Heart right ventricle (tissue), 16 donors: ENCODE data around the gene LYSMD4. TPM values are rescaled to one million over a fixed set of nuclear protein-coding genes. Genes with fewer than 3 reads are reported as not detected.
A peak's percentile ranks its signal among the peaks of the same experiment; 100 is the strongest.
"Not testable (repeated sequence)": the region's sequence is repeated elsewhere in the genome, so short reads cannot be mapped to it uniquely, and the experiment has no call there.

Experiments used
- ATAC-seq, 8 donors: fragments of 200-7000 bp; cut with Tn5 transposase; one replicate each; pipeline ENCODE4 v1.9.1; 2020; ENCODE audit warnings: mild to moderate bottlenecking in 8 of 8, moderate library complexity in 8 of 8, moderate number of reproducible peaks in 1 of 8
- DNase-seq, 2 donors: peaks; one replicate each; pipeline ENCODE4 v3.0.0-alpha.2; 2020
- H3K27ac ChIP-seq, 10 donors: fragments of 200-600 bp; sonication (generic) in 2 of 10; one replicate each; pipeline versions ENCODE4 v1.5.0 to v1.8.0; 2020 to 2022; ENCODE audit warnings: mild to moderate bottlenecking in 3 of 10
- H3K27me3 ChIP-seq, 7 donors: fragments of 200-600 bp; one replicate each; pipeline ENCODE4 v1.8.0; 2021 to 2022; ENCODE audit warnings: mild to moderate bottlenecking in 2 of 7
- H3K36me3 ChIP-seq, 9 donors: fragments of 200-600 bp; sonication (generic) in 1 of 9; one replicate each; pipeline versions ENCODE4 v1.5.0 to v1.8.0; 2020 to 2022; ENCODE audit warnings: mild to moderate bottlenecking in 2 of 9
- H3K4me1 ChIP-seq, 9 donors: fragments of 200-600 bp; sonication (generic) in 1 of 9; one replicate each; pipeline versions ENCODE4 v1.5.0 to v1.8.0; 2020 to 2022; ENCODE audit warnings: mild to moderate bottlenecking in 4 of 9
- H3K4me3 ChIP-seq, 10 donors: fragments of 200-600 bp; sonication (generic) in 2 of 10; one replicate each; pipeline versions ENCODE4 v1.5.0 to v1.8.0; 2020 to 2022; ENCODE audit warnings: mild to moderate bottlenecking in 7 of 10, moderate library complexity in 2 of 10
- H3K9me3 ChIP-seq, 11 donors: fragments of 200-600 bp in 10 of 11; sonication (generic) in 2 of 11; one replicate each; pipeline versions ENCODE4 v1.5.0 to v1.8.0; 2013 to 2022; ENCODE audit warnings: mild to moderate bottlenecking in 2 of 11, control low read depth in 1 of 11, moderate library complexity in 1 of 11
- WGBS, 2 donors: extraction: QIAGEN DNeasy Blood & Tissue Kit; methylation state at CpG; one replicate each; pipeline ENCODE4 v1.1.7; 2013; ENCODE audit warnings: inconsistent platforms in 1 of 2; 5-methylcytosine and 5-hydroxymethylcytosine counted together
- intact Hi-C, 10 donors: fragments of 100-400 bp; cut with DNase I; formaldehyde crosslinking; loops; one replicate each; pipeline versions ENCODE4 v1.11.1 to v1.14.2; 2022
- polyA plus RNA-seq, 2 donors: library from polyadenylated mRNA; stranded (reverse); fragments of 200-250 nt; gene quantifications; one replicate each; pipeline ENCODE4 v1.2.3, GENCODE V29; 2013
- total RNA-seq, 10 donors: library from RNA; stranded (reverse); fragmentation: NEBNext Ultra II Directional in 3 of 10; extraction: Animal tissue kit (Norgen Biotek cat#: 25700) in 3 of 10; gene quantifications; one replicate each; pipeline versions ENCODE4 v1.2.1 to v1.2.4, GENCODE V29; 2021 to 2023
- TF ChIP-seq, protein P1 (sequence below), 9 donors: fragments of 200-600 bp; sonication (generic) in 2 of 9; IDR thresholded peaks; one replicate each; pipeline versions ENCODE4 v1.5.0 to v1.8.0; 2021 to 2022; ENCODE audit warnings: antibody characterized with exemption in 9 of 9, mild to moderate bottlenecking in 5 of 9, moderate library complexity in 1 of 9
- donor health status: Arrhythmogenic right ventricular cardiomyopathy.
- donor health status: ischemic (EF 13 %, LVEDD 7.1; RV severe dilation, severe dysfunction).
- donor health status: healthy with polysubstance abuse.
- donor health status: DM: no; HTN: yes; CAD: no.
- donor health status: DM: no; HTN: no; CAD: no.
- donor health status: ischemic (EF 25% LVEDD 6.9; RV normal size, moderate dysfunction).
- donor health status: ischemic (EF 25% LVEDD 5.7; RV mildly dilated, moderate dysfunction).
- donor health status: healthy.
- donor health status: DM: yes; HTN: yes; CAD: no.
- donor health status: Ischemic cardiomyopathy.
- donor health status: ischemic (EF 35%, LVEDD 5.7; RV mildly dilated, moderate dysfunction).
- donor health status: nonischemic (EF 11% LVEDD 7.7; RV severe dilation, severe dysfunction).
- donor health status: DM: yes; HTN: yes; CAD: no.
- donor health status: PGD.
- donor health status: ischemic (EF 29% LVEDD 5.4; RV normal size, mild dysfunction).
- donor health status: nonischemic (EF 23%, LVEDD 6.1; RV moderate dilation, normal function).

The LYSMD4 gene
- total and polyA plus RNA-seq, 12 donors, result 6.4 to 16.7 (median 11.9) TPM

DNA sequence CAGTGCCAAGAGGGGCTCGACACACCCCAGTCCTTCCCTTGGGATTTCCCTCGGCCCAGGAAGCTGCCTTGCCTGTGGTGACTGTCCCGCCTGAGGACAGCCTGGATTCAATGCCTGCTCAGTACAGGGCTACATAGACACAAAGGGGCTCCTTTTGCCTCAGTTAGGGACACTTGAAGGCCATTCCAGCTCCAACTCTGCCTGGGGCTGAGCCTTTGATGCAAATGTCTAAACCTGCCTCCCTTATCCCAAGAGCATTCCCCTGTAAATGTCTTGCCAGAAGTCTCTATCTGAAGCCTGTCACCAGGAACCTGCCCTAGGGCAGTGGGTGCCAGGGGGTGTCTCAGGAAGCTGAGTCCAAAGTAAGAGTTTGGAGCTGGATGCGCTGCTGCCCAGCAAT is 19.3 kb upstream of the LYSMD4 start:
- 83 to 84% methylated on average over 4 of the region's 4 CpGs for WGBS, 2 donors
- intact Hi-C loops, result loop anchor here in 4 of 10 donors (5.0 to 10.0 kb wide), 4 partner anchors 468 to 480 kb away; no protein-coding TSS in a partner anchor

DNA sequence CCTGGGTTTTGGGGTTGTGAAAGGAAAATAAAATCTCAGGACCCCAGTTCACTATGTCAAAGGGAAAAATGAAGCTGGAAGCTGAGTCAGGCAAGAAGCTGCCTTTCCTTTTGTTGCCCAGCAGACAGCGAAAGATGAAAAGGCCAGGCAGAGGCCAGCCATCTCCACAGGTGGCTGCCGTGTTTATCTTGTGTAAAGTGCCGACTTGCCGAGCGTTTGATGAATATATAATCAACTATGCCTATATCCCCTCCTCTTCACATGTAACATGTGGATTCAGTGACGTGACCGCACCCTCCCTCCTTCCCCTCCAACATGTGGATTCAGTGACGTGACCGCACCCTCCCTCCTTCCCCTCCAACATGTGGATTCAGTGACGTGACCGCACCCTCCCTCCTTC is 17.1 kb upstream of the LYSMD4 start:
- DNase-seq, H3K4me3 ChIP-seq, H3K27me3 ChIP-seq, H3K9me3 ChIP-seq, H3K36me3 ChIP-seq: not testable (repeated sequence)
- ATAC-seq, result peak in 2 of 8 donors; percentile 20 to 38
- WGBS, 2 donors, result 77 to 82% methylated on average over 11 of the region's 11 CpGs
- Histone ChIP-seq H3K27ac (peak overlapping the region in 2 of 10 donors; percentile 30 to 56), H3K4me1 (peaks cover 0 to 16% (median 4%) of the 10 kb centered on the region in 9 donors)
- intact Hi-C loops, result loop anchor here in 4 of 10 donors (5.0 to 10.0 kb wide), 4 partner anchors 466 to 478 kb away; no protein-coding TSS in a partner anchor

More for the DNA sequence above, 19.3 kb upstream of the LYSMD4 start:
- H3K4me3 ChIP-seq, result no peak overlapping the region
- TF ChIP-seq, protein P1, sequence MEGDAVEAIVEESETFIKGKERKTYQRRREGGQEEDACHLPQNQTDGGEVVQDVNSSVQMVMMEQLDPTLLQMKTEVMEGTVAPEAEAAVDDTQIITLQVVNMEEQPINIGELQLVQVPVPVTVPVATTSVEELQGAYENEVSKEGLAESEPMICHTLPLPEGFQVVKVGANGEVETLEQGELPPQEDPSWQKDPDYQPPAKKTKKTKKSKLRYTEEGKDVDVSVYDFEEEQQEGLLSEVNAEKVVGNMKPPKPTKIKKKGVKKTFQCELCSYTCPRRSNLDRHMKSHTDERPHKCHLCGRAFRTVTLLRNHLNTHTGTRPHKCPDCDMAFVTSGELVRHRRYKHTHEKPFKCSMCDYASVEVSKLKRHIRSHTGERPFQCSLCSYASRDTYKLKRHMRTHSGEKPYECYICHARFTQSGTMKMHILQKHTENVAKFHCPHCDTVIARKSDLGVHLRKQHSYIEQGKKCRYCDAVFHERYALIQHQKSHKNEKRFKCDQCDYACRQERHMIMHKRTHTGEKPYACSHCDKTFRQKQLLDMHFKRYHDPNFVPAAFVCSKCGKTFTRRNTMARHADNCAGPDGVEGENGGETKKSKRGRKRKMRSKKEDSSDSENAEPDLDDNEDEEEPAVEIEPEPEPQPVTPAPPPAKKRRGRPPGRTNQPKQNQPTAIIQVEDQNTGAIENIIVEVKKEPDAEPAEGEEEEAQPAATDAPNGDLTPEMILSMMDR (IDR thresholded peaks at IDR 0.05), result no peak
- no peaks in the 10 kb centered on the region for H3K36me3 ChIP-seq
- H3K27ac ChIP-seq, result no peak overlapping the region
- H3K4me1 ChIP-seq, result peaks cover 0 to 20% (median 4%) of the 10 kb centered on the region in 9 donors
- ATAC-seq (no peak), DNase-seq (no peak)
- H3K27me3 ChIP-seq, result no peaks in the 10 kb centered on the region
- H3K9me3 ChIP-seq, result no peaks in the 10 kb centered on the region

DNA sequence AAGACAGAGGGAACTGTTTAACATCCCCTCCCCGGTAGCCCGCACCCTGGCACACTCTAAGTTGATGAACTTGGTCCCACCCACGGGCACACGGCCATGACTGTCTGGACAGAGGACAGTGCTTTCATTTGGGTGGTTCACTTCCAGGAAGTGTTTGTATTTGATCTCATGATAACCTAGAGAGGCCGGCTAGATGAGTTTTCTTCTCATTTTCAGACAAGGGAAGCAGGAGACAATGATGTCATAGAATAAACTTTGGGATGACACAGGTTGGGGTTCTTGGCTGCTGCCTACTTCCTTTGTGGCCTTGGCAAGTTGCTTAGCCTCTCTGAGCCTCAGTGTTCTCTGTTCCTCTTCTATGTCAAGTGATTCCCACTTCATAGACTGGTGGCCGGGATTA is 16.1 kb upstream of the LYSMD4 start:
- peak overlapping the region in 3 of 10 donors; percentile 12 to 56 (median 45) for H3K27ac ChIP-seq
- intact Hi-C loops, result no loop called here

DNA sequence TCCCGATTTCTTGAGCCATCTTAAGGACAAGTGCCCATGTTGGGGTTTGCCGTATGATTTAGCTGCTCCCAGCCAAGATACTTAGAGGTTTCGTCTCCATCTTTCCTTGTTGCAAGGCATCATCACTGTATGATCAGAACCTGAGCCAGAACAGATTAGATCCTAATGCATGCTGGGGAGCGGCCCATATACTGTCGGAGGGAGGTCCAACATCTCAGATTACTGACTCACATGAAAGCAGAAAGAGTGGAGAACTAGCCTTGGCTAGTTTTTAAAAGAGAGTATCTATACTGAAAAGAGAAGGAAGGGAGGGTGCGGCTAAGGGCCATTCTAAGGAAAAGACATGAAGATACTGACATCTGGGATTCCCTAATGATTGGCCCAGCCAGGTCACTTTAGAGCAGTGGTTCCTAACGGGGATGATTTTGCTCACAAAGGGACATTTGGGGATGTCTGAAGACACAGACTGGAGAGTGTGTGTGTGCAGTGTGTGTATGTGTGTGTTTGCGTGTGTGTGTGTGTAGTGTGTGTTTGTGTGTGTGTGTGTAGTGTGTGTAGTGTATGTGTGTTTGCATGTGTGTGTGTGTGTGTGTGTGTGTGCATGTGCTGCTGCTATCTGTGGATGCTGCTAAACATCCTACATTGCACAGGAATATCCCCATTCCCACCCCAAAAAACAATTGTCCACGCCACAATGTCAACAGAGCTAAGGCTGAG is 12.3 kb upstream of the LYSMD4 start:
- DNase-seq (no peak), ATAC-seq (no peak)
- H3K36me3 ChIP-seq, result no peaks in the 10 kb centered on the region
- no peak overlapping the region for H3K4me3 ChIP-seq
- H3K9me3 ChIP-seq, result no peaks in the 10 kb centered on the region
- H3K27ac ChIP-seq, result no peak overlapping the region
- TF ChIP-seq, protein P1 (IDR thresholded peaks at IDR 0.05), result no peak
- 92 to 93% methylated on average over 9 of the region's 9 CpGs for WGBS, 2 donors
- H3K4me1 ChIP-seq, result peaks cover 0 to 16% (median 4%) of the 10 kb centered on the region in 9 donors
- intact Hi-C loops, result no loop called here
- no peaks in the 10 kb centered on the region for H3K27me3 ChIP-seq

More for the DNA sequence above, 16.1 kb upstream of the LYSMD4 start:
- TF ChIP-seq, protein P1 (IDR thresholded peaks at IDR 0.05), result no peak
- Histone ChIP-seq H3K4me1 (peaks cover 0 to 16% (median 4%) of the 10 kb centered on the region in 9 donors), H3K27me3 (no peaks in the 10 kb centered on the region), H3K36me3 (no peaks in the 10 kb centered on the region), H3K9me3 (no peaks in the 10 kb centered on the region), H3K4me3 (no peak overlapping the region)
- DNase-seq (peak in 1 of 2 donors; percentile 42), ATAC-seq (peak in 7 of 8 donors; percentile 40 to 79 (median 60))
- 63 to 73% methylated on average over 6 of the region's 6 CpGs for WGBS, 2 donors

DNA sequence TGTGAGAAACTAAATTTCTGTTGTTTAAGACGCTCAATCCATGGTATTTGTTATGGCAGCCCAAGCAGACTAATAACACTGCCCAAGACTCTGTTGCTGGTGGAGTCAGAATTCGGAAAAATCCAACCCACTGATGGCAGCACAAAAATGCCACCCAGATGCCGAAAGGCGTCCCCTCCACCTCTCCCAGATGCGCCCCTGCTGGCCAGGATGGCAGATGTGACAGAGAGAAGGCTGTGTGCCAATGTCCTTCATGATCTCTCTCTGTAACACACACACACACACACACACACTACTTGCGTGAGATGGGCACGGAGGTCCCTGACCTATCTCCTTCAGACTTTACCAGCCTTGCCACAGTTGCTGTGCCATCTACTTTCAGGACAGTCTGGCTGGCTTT is 10.9 kb upstream of the LYSMD4 start:
- intact Hi-C loops, result no loop called here

More for the DNA sequence above, 10.9 kb upstream of the LYSMD4 start:
- ATAC-seq (no peak), DNase-seq (no peak)
- WGBS, 2 donors, result 90 to 95% methylated on average over 7 of the region's 7 CpGs
- Histone ChIP-seq H3K4me3 (no peak overlapping the region), H3K27me3 (no peaks in the 10 kb centered on the region), H3K9me3 (no peaks in the 10 kb centered on the region), H3K36me3 (no peaks in the 10 kb centered on the region), H3K4me1 (peaks cover 0 to 5% (median 0%) of the 10 kb centered on the region in 9 donors), H3K27ac (no peak overlapping the region)
- TF ChIP-seq, protein P1 (IDR thresholded peaks at IDR 0.05), result no peak
